OCI-LY7 (cell line): ENCODE data around the gene SERPINI1. TPM values are rescaled to one million over a fixed set of nuclear protein-coding genes. Genes with fewer than 3 reads are reported as not detected.
A peak's percentile ranks its signal among the peaks of the same experiment; 100 is the strongest.

Experiments used
- BruUV-seq: library from RNA; stranded (reverse); fragments of 400-500 nt; replicated peaks from 2 replicates; lab custom pipeline; 2021; lab: Mats Ljungman, UMichigan
- CTCF ChIA-PET: fragments of 300-600 bp; sonication (Branson Sonifier 250); formaldehyde crosslinking; loops from one replicate; lab custom pipeline; 2022; ENCODE audit warnings: antibody characterized with exemption; ENCODE audit not compliant: unreplicated experiment; lab: Charles Lee
- POLR2A ChIA-PET: fragments of 300-600 bp; sonication (Branson Sonifier 250); formaldehyde crosslinking; loops from one replicate; lab custom pipeline; 2022; ENCODE audit warnings: antibody characterized with exemption; lab: Charles Lee
- DNase-seq: peaks from one replicate; pipeline ENCODE4 v3.0.0-alpha.2; 2015; ENCODE audit warnings: low spot score
- H2AFZ ChIP-seq: fragments of 200-600 bp; sonication (generic), shearing (Covaris generic); 2 replicates; pipeline ENCODE4 v1.6.1; 2014; ENCODE audit warnings: mild to moderate bottlenecking, antibody characterized with exemption, low read length, moderate library complexity
- H3K27ac ChIP-seq: fragments of 200-600 bp; sonication (generic); 2 replicates; pipeline ENCODE4 v1.5.1; 2014; ENCODE audit warnings: mixed run types, low read depth, mild to moderate bottlenecking, moderate library complexity, low read length, inconsistent platforms; ENCODE audit not compliant: poor library complexity, severe bottlenecking
- H3K36me3 ChIP-seq: fragments of 200-600 bp; sonication (generic); 2 replicates; pipeline ENCODE4 v1.6.1; 2014; ENCODE audit warnings: mild to moderate bottlenecking, antibody characterized with exemption, low read length, moderate library complexity, mixed read lengths; ENCODE audit not compliant: insufficient read depth
- H3K4me1 ChIP-seq: fragments of 200-600 bp; sonication (generic); 2 replicates; pipeline ENCODE4 v1.5.1; 2014; ENCODE audit warnings: mild to moderate bottlenecking, low read length; ENCODE audit not compliant: insufficient read depth, poor library complexity, severe bottlenecking
- H3K4me2 ChIP-seq: fragments of 200-600 bp; sonication (generic); 2 replicates; pipeline ENCODE4 v1.6.1; 2014; ENCODE audit warnings: mild to moderate bottlenecking, low read length
- H3K4me3 ChIP-seq: fragments of 200-600 bp; sonication (generic); 2 replicates; pipeline ENCODE4 v1.5.1; 2014; ENCODE audit warnings: mild to moderate bottlenecking, low read depth, low read length; ENCODE audit not compliant: poor library complexity, severe bottlenecking
- H3K79me2 ChIP-seq: fragments of 200-600 bp; sonication (generic); 2 replicates; pipeline ENCODE4 v1.6.1; 2016; ENCODE audit warnings: low read depth, mild to moderate bottlenecking, low read length, moderate library complexity, mixed read lengths; ENCODE audit not compliant: insufficient read depth
- H3K9me2 ChIP-seq: fragments of 200-600 bp; sonication (generic); 2 replicates; pipeline ENCODE4 v1.6.1; 2016; ENCODE audit warnings: mild to moderate bottlenecking, low read length, mixed read lengths; ENCODE audit not compliant: insufficient read depth
- H3K9me3 ChIP-seq: fragments of 200-600 bp; sonication (generic); 2 replicates; pipeline ENCODE4 v1.6.1; 2014; ENCODE audit warnings: mild to moderate bottlenecking, mixed run types, low read length, mixed read lengths
- H4K20me1 ChIP-seq: fragments of 200-600 bp; sonication (generic); 2 replicates; pipeline ENCODE4 v1.6.1; 2014; ENCODE audit warnings: mild to moderate bottlenecking, antibody characterized with exemption, low read length, moderate library complexity, mixed read lengths; ENCODE audit not compliant: insufficient read depth
- CTCF ChIP-seq: fragments of 200-600 bp; sonication (generic); conservative IDR thresholded peaks from 2 replicates; pipeline ENCODE4 v1.5.1; 2014; ENCODE audit warnings: mild to moderate bottlenecking, antibody characterized with exemption, low read length, moderate library complexity, mixed read lengths
- EZH2phosphoT487 ChIP-seq: fragments of 200-600 bp; sonication (generic); IDR thresholded peaks from 2 replicates; pipeline ENCODE4 v1.6.1; 2018; ENCODE audit warnings: low read depth, borderline replicate concordance, mild to moderate bottlenecking, mixed run types, antibody characterized with exemption, low read length, moderate library complexity, mixed read lengths
- intact Hi-C: fragments of 100-400 bp; cut with micrococcal nuclease; formaldehyde crosslinking; loops from one replicate; pipeline ENCODE4 v1.10.0; 2022; ENCODE audit not compliant: unreplicated experiment
- total RNA-seq, 2 experiments: library from RNA; depleted of rRNA in 1 of 2; stranded (reverse); fragments of >200 nt in 1 of 2; shearing (Covaris generic) in 1 of 2; gene quantifications; 2 replicates each; pipeline ENCODE4 v1.2.3, GENCODE V29; 2014 to 2022

Gene SERPINI1
- total RNA-seq, 2 experiments from 2014 or later: 9.0 to 12.9 TPM

GRCh38 chr3:167870759-167871158 lies 135.2 kb downstream of the SERPINI1 start:
- Histone ChIP-seq H3K9me3 (no peaks in the 10 kb centered on the region), H3K4me3 (no peak overlapping the region), H2AFZ (no peak overlapping the region), H3K27ac (no peak overlapping the region), H3K36me3 (no peaks in the 10 kb centered on the region), H3K4me2 (no peak overlapping the region), H4K20me1 (no peaks in the 10 kb centered on the region), H3K9me2 (no peaks in the 10 kb centered on the region), H3K79me2 (no peaks in the 10 kb centered on the region), H3K4me1 (no peaks in the 10 kb centered on the region)
- CTCF ChIA-PET: no interaction called here
- POLR2A ChIA-PET: interaction anchor here (0.6 to 2.6 kb wide), 3 partner anchors 9 to 916 kb away, joined by 3 to 9 read pairs (median 3); no protein-coding TSS in a partner anchor
- intact Hi-C loops: no loop called here
- BruUV-seq: no TSS peak
- no peak for TF ChIP-seq EZH2phosphoT487
- TF ChIP-seq CTCF: no peak
- no peak for DNase-seq

DNA sequence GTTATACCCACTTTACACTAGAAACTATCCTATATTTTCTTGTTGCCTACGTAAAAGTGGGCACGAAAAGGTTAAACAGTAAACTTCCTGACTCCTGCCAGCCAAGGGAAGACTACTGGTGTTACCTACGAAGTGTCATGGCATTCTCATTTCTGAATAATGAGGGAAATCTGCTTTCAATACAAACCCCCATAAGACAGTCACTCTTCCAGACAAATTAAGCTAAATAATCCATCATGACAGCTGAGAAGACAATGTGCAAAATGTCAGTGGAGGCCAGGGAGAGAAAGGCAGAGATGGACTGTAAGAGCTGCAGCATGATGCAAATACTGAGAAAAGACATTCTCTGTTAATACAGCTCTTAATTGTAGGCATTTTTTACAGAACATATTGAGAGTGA lies 136.5 kb downstream of the SERPINI1 start:
- Histone ChIP-seq H3K79me2 (no peaks in the 10 kb centered on the region), H3K4me3 (no peak overlapping the region), H3K9me2 (no peaks in the 10 kb centered on the region), H3K27ac (no peak overlapping the region), H2AFZ (no peak overlapping the region), H3K4me1 (peaks cover 6% of the 10 kb centered on the region), H3K4me2 (no peak overlapping the region), H3K9me3 (no peaks in the 10 kb centered on the region), H3K36me3 (no peaks in the 10 kb centered on the region), H4K20me1 (no peaks in the 10 kb centered on the region)
- ChIA-PET CTCF (no interaction called here), POLR2A (interaction anchor here (0.6 to 1.4 kb wide), 4 partner anchors 10 to 23 kb away, joined by 4 to 6 read pairs (median 4); no protein-coding TSS in a partner anchor)
- TF ChIP-seq EZH2phosphoT487: no peak
- TF ChIP-seq CTCF: no peak
- no peak for DNase-seq
- intact Hi-C loops: no loop called here
- BruUV-seq: no TSS peak

- no peaks in the 10 kb centered on the region for H3K79me2 ChIP-seq
- no peaks in the 10 kb centered on the region for H3K36me3 ChIP-seq
- no peak overlapping the region for H3K4me3 ChIP-seq
- CTCF ChIA-PET: no interaction called here
- no peak overlapping the region for H2AFZ ChIP-seq
- H3K4me1 ChIP-seq: peaks cover 6% of the 10 kb centered on the region
- no peaks in the 10 kb centered on the region for H3K9me3 ChIP-seq
- intact Hi-C loops: no loop called here
- POLR2A ChIA-PET: interaction anchor here (1.1 to 1.4 kb wide), 3 partner anchors 11 to 23 kb away, joined by 4 to 6 read pairs (median 4); no protein-coding TSS in a partner anchor
- H3K4me2 ChIP-seq: no peak overlapping the region
- DNase-seq: peak; percentile 27
- BruUV-seq: no TSS peak
- no peak overlapping the region for H3K27ac ChIP-seq
- H4K20me1 ChIP-seq: no peaks in the 10 kb centered on the region
- no peaks in the 10 kb centered on the region for H3K9me2 ChIP-seq
- TF ChIP-seq EZH2phosphoT487 (no peak), CTCF (peak; percentile 81)
Measured at GRCh38 chr3:167872941-167873340, 137.4 kb downstream of the SERPINI1 start.
